Activated CD8-positive, alpha-beta memory T cell treated with anti-CD3 and anti-CD28 coated beads for 24 hours (primary cell): ENCODE data around the gene SPINK13.

ENCODE experiments used
- DNase-seq: peaks from one replicate; pipeline ENCODE4 v3.0.0-alpha.2; 2020

SPINK13 gene

DNA sequence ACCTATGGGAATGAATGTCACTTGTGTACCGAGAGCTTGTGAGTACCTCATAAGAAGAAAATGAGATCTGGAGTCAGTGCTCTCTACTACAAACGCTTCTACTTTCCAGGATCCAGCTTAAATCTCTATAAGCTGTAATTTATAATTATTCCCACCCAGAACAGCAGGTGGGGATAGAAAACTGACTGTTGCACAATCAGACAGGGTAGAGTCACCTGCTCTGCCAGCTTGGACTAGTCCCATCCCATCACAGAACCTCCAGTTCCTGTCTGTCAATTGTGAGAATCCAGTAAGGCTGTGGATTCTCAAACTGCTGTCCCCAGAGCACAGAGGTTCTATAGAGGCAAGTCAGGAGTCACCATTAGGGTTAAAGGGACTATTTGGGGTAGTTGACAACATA lies 45.6 kb downstream of the SPINK13 start:
- no peak for DNase-seq

DNA sequence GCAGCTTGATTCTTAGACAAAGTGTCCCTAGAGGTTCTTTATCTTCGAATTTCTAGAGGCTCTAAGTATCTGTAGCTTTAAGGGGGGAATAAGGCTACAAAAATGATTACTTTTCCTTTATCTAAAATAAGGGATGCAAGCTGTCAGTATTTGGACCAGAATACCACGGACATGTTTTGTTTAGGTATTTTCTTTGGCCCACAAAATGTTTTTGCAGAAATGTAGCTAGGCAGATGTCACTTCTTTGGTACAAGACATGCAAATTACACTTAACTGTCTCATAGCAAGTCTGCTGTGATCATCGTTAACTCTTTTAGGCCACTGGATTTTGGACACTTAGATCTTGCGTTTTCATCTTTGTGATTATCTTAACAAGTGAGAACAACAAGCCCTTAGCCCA lies 46.1 kb downstream of the SPINK13 start:
- no peak for DNase-seq

DNA sequence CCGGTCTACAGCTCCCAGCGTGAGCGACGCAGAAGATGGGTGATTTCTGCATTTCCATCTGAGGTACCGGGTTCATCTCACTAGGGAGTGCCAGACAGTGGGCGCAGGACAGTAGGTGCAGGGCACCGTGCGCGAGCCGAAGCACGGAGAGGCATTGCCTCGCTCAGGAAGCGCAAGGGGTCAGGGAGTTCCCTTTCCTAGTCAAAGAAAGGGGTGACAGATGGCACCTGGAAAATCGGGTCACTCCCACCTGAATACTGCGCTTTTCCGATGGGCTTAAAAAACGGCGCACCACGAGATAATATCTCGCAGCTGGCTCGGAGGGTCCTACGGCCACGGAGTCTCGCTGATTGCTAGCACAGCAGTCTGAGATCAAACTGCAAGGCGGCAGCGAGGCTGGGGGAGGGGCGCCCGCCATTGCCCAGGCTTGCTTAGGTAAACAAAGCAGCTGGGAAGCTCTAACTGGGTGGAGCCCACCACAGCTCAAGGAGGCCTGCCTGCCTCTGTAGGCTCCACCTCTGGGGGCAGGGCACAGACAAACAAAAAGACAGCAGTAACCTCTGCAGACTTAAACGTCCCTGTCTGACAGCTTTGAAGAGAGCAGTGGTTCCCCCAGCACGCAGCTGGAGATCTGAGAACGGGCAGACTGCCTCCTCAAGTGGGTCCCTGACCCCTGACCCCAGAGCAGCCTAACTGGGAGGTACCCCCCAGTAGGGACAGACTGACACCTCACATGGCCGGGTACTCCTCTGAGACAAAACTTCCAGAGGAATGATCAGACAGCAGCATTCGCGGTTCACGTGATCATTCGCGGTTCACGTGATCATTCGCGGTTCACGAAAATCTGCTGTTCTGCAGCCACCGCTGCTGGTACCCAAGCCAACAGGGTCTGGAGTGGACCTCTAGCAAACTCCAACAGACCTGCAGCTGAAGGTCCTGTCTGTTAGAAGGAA lies 51.7 kb downstream of the SPINK13 start:
- peak; percentile 60 for DNase-seq

DNA sequence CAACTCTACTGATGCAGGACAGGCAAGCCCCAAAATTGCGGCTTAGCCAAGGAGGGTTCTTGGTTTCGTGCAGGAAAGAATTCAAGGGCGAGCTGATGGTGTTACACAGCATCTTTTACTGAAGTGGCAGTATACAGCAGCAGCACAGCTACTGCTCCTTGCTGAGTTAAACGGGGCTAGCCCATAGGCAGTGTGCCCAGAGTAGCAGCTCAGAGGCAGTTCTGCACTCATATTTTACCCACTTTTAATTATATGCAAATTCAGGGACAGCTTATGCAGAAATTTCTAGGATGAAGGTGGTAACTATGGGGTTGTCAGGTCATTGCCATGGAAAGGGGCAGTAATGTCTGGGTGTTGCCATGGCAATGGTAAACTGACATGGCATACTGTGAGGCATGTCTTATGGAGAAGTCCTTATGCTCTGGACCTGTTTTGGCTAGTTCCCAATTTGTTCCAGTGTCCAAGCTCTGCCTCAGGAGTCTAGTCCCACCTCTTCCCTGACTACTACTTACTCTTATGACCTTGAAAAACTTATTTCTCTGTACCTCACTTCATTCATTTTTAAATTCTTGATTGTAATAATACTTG lies 64.8 kb downstream of the SPINK13 start:
- DNase-seq: no peak

DNA sequence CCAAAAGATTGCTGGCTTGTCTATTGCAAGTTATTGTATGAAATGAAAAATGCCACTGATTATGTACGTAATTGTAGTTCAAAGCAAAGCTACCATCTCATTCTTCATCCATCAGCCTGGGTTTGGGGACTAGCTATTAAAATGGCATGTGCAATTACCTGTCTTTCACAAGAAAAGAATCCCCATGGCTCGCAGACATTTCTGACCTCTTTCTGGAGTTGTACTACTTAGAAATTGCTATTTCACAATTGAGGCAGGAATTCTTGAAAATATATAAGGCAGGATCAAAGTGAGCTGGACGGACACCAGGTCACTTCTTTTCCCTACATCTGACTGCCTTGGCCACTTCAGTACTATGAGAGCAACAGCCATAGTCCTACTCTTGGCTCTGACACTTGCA lies 66.7 kb downstream of the SPINK13 start, which contains the start of gene SPINK9:
TSS of gene SPINK9 (plus strand) at position 301 of the 400 bp plus-strand sequence. CDS start at position 356, 55 bp downstream.
- no peak for DNase-seq
